ENCODE data around the gene JAKMIP3. TPM values are rescaled to one million over a fixed set of nuclear protein-coding genes. Genes with fewer than 3 reads are reported as not detected.

Gene JAKMIP3
- polyA plus RNA-seq, 3 donors, result 0.20 TPM; not detected in 2

- no peaks in the 10 kb centered on the region for H3K36me3 Mint-ChIP-seq
- TF ChIP-seq CTCF (IDR thresholded peaks at IDR 0.05), result no peak
- Histone ChIP-seq H3K9ac (ENCODE audit: insufficient read depth, low read length, poor library complexity, severe bottlenecking) (no peak overlapping the region), H3K4me1 (ENCODE audit: control insufficient read depth in 1 of 2, insufficient read depth in 2 of 2, low read length in 2 of 2) (no peaks in the 10 kb centered on the region), H3K36me3 (replicated peaks in 1 of 2; ENCODE audit: control insufficient read depth in 1 of 2, insufficient read depth in 2 of 2, low read length in 2 of 2) (no peaks in the 10 kb centered on the region), H3K4me2 (replicated peaks; ENCODE audit: extremely low read depth, low read length, poor library complexity, severe bottlenecking) (no peak overlapping the region), H3K9me3 (replicated peaks in 1 of 2; ENCODE audit: control insufficient read depth in 1 of 2, insufficient read depth in 1 of 2, low read length in 2 of 2) (no peaks in the 10 kb centered on the region), H3K27me3 (ENCODE audit: control insufficient read depth in 2 of 2, insufficient read depth in 2 of 2, low read length in 2 of 2) (no peaks in the 10 kb centered on the region), H3K79me2 (ENCODE audit: insufficient read depth, low read length) (no peaks in the 10 kb centered on the region), H4K20me1 (ENCODE audit: insufficient read depth, low read length) (no peaks in the 10 kb centered on the region), H3K4me3 (replicated peaks in 1 of 3; ENCODE audit: low read depth in 2 of 3, low read length in 3 of 3) (no peak overlapping the region), H2AFZ (ENCODE audit: insufficient read depth, low read depth, low read length, poor library complexity, severe bottlenecking) (no peak overlapping the region), H3K27ac (ENCODE audit: low read depth in 1 of 2, low read length in 2 of 2) (no peak overlapping the region)
- intact Hi-C loops (cut with micrococcal nuclease), result no loop called here
- H3K27me3 Mint-ChIP-seq (ENCODE audit: low read depth in 3 of 3), result peaks cover 4 to 12% (median 7%) of the 10 kb centered on the region in 3 donors
- peaks cover 0 to 1% (median 0%) of the 10 kb centered on the region in 7 donors for H3K9me3 Mint-ChIP-seq
- H3K4me3 Mint-ChIP-seq, result no peak overlapping the region
- H3K4me1 Mint-ChIP-seq, result no peaks in the 10 kb centered on the region
- DNase-seq, result no peak
- no peak overlapping the region for H3K27ac Mint-ChIP-seq
- WGBS (ENCODE audit: insufficient coverage), result 86% methylated on average over 11 of the region's 14 CpGs
Observed at GRCh38 chr10:132110111-132110521, 44.4 kb downstream of the JAKMIP3 start.

GRCh38 chr10:132110713-132111112 is 45.0 kb downstream of the JAKMIP3 start:
- H3K4me1 Mint-ChIP-seq, result no peaks in the 10 kb centered on the region
- 86% methylated on average over 14 of the region's 14 CpGs for WGBS (ENCODE audit: insufficient coverage)
- H3K36me3 Mint-ChIP-seq, result no peaks in the 10 kb centered on the region

More at GRCh38 chr10:132110713-132111112, 45.0 kb downstream of the JAKMIP3 start:
- Histone ChIP-seq H3K36me3 (replicated peaks in 1 of 2; ENCODE audit: control insufficient read depth in 1 of 2, insufficient read depth in 2 of 2, low read length in 2 of 2) (no peaks in the 10 kb centered on the region), H3K9me3 (replicated peaks in 1 of 2; ENCODE audit: control insufficient read depth in 1 of 2, insufficient read depth in 1 of 2, low read length in 2 of 2) (no peaks in the 10 kb centered on the region), H3K4me3 (replicated peaks in 1 of 3; ENCODE audit: low read depth in 2 of 3, low read length in 3 of 3) (no peak overlapping the region), H3K27me3 (ENCODE audit: control insufficient read depth in 2 of 2, insufficient read depth in 2 of 2, low read length in 2 of 2) (no peaks in the 10 kb centered on the region), H3K4me2 (replicated peaks; ENCODE audit: extremely low read depth, low read length, poor library complexity, severe bottlenecking) (no peak overlapping the region), H3K4me1 (ENCODE audit: control insufficient read depth in 1 of 2, insufficient read depth in 2 of 2, low read length in 2 of 2) (no peaks in the 10 kb centered on the region), H2AFZ (ENCODE audit: insufficient read depth, low read depth, low read length, poor library complexity, severe bottlenecking) (no peak overlapping the region), H3K27ac (ENCODE audit: low read depth in 1 of 2, low read length in 2 of 2) (no peak overlapping the region), H3K79me2 (ENCODE audit: insufficient read depth, low read length) (no peaks in the 10 kb centered on the region), H4K20me1 (ENCODE audit: insufficient read depth, low read length) (no peaks in the 10 kb centered on the region), H3K9ac (ENCODE audit: insufficient read depth, low read length, poor library complexity, severe bottlenecking) (no peak overlapping the region)
- no peak for DNase-seq
- Mint-ChIP-seq H3K4me3 (no peak overlapping the region), H3K9me3 (peaks cover 0 to 1% (median 0%) of the 10 kb centered on the region in 7 donors), H3K27me3 (ENCODE audit: low read depth in 3 of 3) (peaks cover 6 to 12% (median 8%) of the 10 kb centered on the region in 3 donors), H3K27ac (peak overlapping the region in 2 of 7 donors; percentile 13 to 17)
- no peak for TF ChIP-seq CTCF (IDR thresholded peaks at IDR 0.05)
- intact Hi-C loops (cut with micrococcal nuclease), result no loop called here
